ENCODE data around the gene PLEKHH2. TPM values are rescaled to one million over a fixed set of nuclear protein-coding genes. Genes with fewer than 3 reads are reported as not detected.
A peak's percentile ranks its signal among the peaks of the same experiment; 100 is the strongest.

Gene PLEKHH2
- total RNA-seq, 1 experiment from 2014 or later: 0.93 TPM

GRCh38 chr2:43710866-43711265 is 73.8 kb downstream of the PLEKHH2 start:
- H3K36me3 Mint-ChIP-seq (ENCODE audit: insufficient read depth, unreplicated experiment): no peaks in the 10 kb centered on the region
- DNase-seq (ENCODE audit: unreplicated experiment): no peak
- no peaks in the 10 kb centered on the region for H3K9me3 Mint-ChIP-seq (ENCODE audit: unreplicated experiment)
- ChIA-PET POLR2A (no interaction called here), CTCF (no interaction called here)
- H3K27ac Mint-ChIP-seq (ENCODE audit: low read depth, unreplicated experiment): no peak overlapping the region
- BruUV-seq (replicated peaks): no TSS peak
- no peak overlapping the region for H3K4me3 Mint-ChIP-seq (ENCODE audit: unreplicated experiment)
- intact Hi-C loops (cut with micrococcal nuclease): no loop called here
- TF ChIP-seq, protein P1, sequence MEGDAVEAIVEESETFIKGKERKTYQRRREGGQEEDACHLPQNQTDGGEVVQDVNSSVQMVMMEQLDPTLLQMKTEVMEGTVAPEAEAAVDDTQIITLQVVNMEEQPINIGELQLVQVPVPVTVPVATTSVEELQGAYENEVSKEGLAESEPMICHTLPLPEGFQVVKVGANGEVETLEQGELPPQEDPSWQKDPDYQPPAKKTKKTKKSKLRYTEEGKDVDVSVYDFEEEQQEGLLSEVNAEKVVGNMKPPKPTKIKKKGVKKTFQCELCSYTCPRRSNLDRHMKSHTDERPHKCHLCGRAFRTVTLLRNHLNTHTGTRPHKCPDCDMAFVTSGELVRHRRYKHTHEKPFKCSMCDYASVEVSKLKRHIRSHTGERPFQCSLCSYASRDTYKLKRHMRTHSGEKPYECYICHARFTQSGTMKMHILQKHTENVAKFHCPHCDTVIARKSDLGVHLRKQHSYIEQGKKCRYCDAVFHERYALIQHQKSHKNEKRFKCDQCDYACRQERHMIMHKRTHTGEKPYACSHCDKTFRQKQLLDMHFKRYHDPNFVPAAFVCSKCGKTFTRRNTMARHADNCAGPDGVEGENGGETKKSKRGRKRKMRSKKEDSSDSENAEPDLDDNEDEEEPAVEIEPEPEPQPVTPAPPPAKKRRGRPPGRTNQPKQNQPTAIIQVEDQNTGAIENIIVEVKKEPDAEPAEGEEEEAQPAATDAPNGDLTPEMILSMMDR (IDR thresholded peaks at IDR 0.05; ENCODE audit: unreplicated experiment): no peak
- H3K4me1 Mint-ChIP-seq (ENCODE audit: insufficient read depth, unreplicated experiment): peaks cover 20% of the 10 kb centered on the region
- H3K27me3 Mint-ChIP-seq (ENCODE audit: insufficient read depth, unreplicated experiment): no peaks in the 10 kb centered on the region

- peaks cover 5% of the 10 kb centered on the region for H3K4me1 Mint-ChIP-seq (ENCODE audit: insufficient read depth, unreplicated experiment)
- no peak overlapping the region for H3K4me3 Mint-ChIP-seq (ENCODE audit: unreplicated experiment)
- BruUV-seq (replicated peaks): no TSS peak
- DNase-seq (ENCODE audit: unreplicated experiment): peak; percentile 18
- H3K27ac Mint-ChIP-seq (ENCODE audit: low read depth, unreplicated experiment): no peak overlapping the region
- no peaks in the 10 kb centered on the region for H3K36me3 Mint-ChIP-seq (ENCODE audit: insufficient read depth, unreplicated experiment)
- H3K9me3 Mint-ChIP-seq (ENCODE audit: unreplicated experiment): no peaks in the 10 kb centered on the region
- intact Hi-C loops (cut with micrococcal nuclease): no loop called here
- no peaks in the 10 kb centered on the region for H3K27me3 Mint-ChIP-seq (ENCODE audit: insufficient read depth, unreplicated experiment)
- TF ChIP-seq, protein P1 (IDR thresholded peaks at IDR 0.05; ENCODE audit: unreplicated experiment): no peak
- ChIA-PET CTCF (no interaction called here), POLR2A (no interaction called here)
Observed at GRCh38 chr2:43714164-43714563, 77.1 kb downstream of the PLEKHH2 start.

DNA sequence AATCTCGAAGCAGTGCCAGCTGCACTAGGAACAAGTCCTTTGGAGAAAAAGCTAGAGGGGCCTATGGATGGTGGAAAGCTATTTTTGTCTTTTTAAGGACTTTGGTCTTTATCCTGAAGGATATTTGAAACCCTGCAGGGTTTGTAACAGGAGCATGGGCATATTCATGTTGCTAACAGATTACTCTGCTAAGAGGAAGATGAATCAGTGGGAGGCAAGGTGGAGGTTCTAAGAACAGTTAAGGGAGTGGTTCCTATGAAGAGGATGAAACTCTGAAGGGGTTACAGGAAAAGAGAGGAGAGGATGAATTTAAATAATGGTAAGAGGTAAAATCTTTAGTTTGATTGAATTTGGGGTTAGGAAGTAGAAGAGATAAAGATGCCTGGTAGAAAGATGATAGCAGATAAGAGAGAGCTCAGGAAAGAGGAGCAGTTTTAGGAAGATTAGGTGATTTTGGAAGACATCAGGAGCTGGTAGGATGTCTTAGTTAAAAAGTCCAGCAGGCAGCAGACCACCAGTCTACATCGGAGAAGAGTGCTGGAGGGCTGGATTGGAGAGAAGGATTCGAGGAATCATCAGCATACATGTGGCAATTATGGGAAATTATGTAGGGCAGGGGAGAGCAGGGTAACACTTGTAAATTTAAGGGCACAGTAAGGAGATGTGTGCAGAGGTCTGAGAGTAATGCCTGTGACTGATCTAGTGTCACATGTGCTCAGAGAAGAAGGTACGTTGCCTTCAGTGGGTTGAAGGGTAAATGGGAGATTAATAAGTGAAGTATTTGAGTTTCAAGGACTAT is 78.4 kb downstream of the PLEKHH2 start:
- H3K4me3 Mint-ChIP-seq (ENCODE audit: unreplicated experiment): no peak overlapping the region
- ChIA-PET CTCF (interaction anchor here (0.6 to 0.7 kb wide), 4 partner anchors 10 to 868 kb away, joined by 3 to 5 read pairs (median 4); no protein-coding TSS in a partner anchor), POLR2A (no interaction called here)
- DNase-seq (ENCODE audit: unreplicated experiment): no peak
- TF ChIP-seq, protein P1 (IDR thresholded peaks at IDR 0.05; ENCODE audit: unreplicated experiment): no peak
- no peaks in the 10 kb centered on the region for H3K9me3 Mint-ChIP-seq (ENCODE audit: unreplicated experiment)
- H3K27ac Mint-ChIP-seq (ENCODE audit: low read depth, unreplicated experiment): no peak overlapping the region
- intact Hi-C loops (cut with micrococcal nuclease): no loop called here
- peaks cover 5% of the 10 kb centered on the region for H3K4me1 Mint-ChIP-seq (ENCODE audit: insufficient read depth, unreplicated experiment)
- no peaks in the 10 kb centered on the region for H3K27me3 Mint-ChIP-seq (ENCODE audit: insufficient read depth, unreplicated experiment)
- no peaks in the 10 kb centered on the region for H3K36me3 Mint-ChIP-seq (ENCODE audit: insufficient read depth, unreplicated experiment)
- no TSS peak for BruUV-seq (replicated peaks)

GRCh38 chr2:43717322-43717721 is 80.3 kb downstream of the PLEKHH2 start:
- intact Hi-C loops (cut with micrococcal nuclease): no loop called here
- BruUV-seq (replicated peaks): no TSS peak
- POLR2A ChIA-PET: no interaction called here
- H3K27me3 Mint-ChIP-seq (ENCODE audit: insufficient read depth, unreplicated experiment): no peaks in the 10 kb centered on the region
- peaks cover 5% of the 10 kb centered on the region for H3K4me1 Mint-ChIP-seq (ENCODE audit: insufficient read depth, unreplicated experiment)
- no peaks in the 10 kb centered on the region for H3K9me3 Mint-ChIP-seq (ENCODE audit: unreplicated experiment)
- no peak for DNase-seq (ENCODE audit: unreplicated experiment)
- CTCF ChIA-PET: no interaction called here
- no peak overlapping the region for H3K27ac Mint-ChIP-seq (ENCODE audit: low read depth, unreplicated experiment)
- no peaks in the 10 kb centered on the region for H3K36me3 Mint-ChIP-seq (ENCODE audit: insufficient read depth, unreplicated experiment)
- TF ChIP-seq, protein P1 (IDR thresholded peaks at IDR 0.05; ENCODE audit: unreplicated experiment): no peak
- H3K4me3 Mint-ChIP-seq (ENCODE audit: unreplicated experiment): no peak overlapping the region
